GM18499 (cell line): ENCODE data around the gene ASTN1.

Experiments used
- ATAC-seq: cut with Tn5 transposase; IDR thresholded peaks from one replicate; pipeline ENCODE4 v1.9.1; 2021; ENCODE audit warnings: moderate number of reproducible peaks; ENCODE audit not compliant: insufficient read depth, unreplicated experiment

ASTN1 gene

DNA sequence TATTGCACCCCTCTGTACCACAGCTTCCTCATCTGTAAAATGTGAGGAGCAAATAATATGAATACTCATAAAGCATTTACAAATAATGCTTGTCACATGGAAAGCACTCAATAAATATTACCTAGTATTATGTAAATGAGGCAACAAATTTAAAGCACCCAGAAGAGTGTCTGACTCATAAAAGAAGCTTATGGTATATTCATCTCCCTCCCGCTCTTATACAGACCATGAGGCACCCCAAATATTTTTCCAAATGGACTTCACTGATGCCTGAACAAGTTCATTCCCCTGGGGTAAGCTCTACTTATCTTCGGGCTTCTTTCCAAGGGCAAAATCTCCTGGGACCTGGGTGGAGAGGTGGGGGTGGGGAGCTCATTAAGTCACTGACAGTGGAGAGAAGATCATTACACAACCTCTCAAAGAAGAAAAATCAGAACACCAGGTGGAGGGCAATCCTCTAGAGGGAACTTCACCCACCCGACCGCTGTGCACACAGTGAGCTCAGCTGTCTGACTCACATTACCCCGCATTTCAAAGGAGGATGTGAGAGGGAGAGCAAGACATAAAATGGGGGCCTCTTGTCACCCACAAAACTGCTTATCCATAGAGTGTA is 166.2 kb downstream of the ASTN1 start:
- no peak for ATAC-seq

DNA sequence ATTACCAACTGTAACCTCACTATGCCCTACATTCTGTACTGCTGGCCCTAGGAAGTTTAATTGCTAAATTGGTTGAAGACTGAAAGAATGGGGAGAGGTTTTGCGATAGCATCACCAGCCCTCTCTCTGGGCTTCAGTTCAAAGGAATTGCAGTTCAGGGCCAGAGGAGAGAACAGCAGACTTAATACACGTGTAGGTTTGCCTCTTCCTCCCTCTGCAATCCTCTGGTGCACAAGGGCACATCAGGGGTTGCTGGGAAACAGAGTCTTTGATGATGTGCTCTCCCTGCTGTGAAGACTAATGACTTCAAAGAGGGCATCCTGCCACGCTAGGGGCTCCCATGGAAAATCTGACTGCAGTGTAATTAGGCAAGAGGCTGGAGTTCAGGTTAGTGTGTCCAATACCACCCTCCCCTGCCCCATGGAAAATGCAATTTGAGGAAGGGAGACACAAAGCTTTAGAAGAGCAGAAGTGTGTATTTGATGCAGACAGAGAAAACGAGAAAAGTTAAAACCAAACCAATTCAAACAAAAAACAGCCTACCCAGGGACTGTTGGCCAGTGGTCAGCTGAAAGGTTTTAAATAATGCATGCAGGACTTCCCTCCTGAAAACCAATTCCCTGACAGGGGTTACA is 167.9 kb downstream of the ASTN1 start:
- ATAC-seq, result no peak

DNA sequence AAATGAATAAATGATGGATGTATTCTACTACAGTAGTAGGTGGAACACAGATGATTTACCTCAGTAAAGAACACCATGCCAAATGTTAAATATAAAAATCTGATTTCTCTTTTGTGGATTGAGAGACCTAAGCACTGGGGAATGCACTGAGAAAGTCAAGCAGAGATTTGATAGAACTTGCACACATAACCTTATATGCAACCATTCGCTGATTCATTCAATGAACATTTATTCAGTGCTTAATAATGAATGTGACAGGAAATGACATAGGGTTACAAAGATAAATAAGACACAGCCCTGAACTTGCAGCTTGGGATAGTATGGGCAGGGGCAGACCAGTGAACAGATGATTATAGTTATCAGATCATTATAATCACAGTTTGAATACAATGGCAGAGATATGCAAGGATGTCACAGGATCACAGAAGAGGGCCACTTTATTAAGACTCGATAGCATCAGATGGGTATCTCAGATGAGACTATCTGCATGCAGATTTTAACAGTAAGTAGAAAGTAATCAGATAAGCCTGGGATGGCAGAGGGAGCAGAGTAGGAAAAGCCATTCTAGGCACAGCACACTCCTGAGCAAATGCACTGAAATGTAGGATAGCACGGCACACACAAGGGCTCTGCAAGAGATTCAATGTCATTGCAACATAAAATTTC is 169.4 kb downstream of the ASTN1 start:
- no peak for ATAC-seq

DNA sequence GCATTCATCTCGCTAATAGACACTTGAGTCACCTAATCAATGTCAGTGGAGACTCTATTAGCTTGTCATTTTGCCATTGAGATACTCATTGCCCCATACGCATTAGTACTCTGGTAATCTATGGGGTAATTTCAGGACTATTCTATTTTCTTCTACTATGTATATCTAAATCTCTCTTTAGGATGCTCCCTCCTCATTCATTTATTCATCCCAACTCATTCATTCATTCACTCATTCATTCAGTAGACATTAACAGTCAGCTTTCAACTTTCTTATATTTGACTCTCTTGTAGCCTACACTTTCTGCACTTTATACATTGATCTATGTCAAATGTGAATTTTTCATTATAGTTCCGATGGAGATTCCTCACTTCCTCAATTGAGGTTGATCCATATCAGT is 170.9 kb downstream of the ASTN1 start:
- no peak for ATAC-seq

DNA sequence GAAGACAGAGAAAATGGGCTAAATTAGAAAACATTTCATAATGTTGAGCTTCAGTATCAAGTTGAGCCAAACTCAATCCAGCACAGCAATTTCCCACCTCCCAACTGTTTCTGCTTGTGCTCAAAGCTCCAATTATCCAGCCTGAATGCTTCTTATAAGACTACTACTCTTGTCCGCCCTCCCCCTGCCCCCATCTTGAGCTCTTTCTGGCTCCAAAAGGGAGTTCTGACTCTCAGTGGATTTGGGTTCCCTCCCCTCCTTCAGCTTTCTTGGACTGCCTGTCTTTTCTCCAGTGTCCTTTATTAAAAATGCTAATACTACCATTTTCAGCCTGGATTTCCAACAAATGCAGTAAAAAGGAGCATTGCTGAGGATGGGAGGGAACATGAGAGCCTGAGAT is 174.8 kb downstream of the ASTN1 start:
- ATAC-seq, result no peak

DNA sequence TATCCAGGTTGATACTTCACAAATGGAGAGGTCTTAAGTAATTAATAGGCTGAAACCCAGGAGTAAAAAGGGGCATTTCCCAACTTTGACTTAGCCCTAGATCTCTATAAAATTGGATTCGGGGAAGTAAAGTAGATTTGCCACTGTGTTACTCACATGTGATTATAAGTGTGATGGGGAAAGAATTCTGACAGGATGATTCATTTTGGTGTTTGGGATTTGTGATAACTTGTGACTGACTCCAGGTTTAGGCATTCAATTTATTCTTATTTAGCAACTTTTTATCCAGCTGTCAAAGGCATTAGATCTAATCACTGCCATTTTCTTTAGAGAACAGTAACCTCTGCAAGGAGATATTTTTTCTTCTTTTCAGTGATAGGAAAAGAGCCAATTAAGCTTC is 175.5 kb downstream of the ASTN1 start:
- no peak for ATAC-seq

DNA sequence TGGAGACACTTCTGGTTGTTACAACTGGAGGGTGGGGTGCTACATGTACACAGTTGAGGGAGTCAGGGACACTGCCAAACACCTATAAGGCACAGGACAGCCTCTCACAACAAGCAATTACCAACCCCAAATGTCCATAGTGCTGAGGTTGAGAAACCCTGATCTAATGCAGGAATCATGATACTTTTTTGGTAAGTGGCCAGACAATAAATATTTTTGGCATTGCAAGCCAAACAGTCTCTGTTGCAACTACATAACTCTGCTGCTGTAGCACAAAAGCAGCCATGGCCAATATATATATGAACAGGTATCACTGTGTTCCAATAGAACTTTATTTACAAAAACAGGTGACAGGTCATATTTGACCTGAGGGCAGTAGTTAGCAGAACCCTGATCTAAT is 177.5 kb downstream of the ASTN1 start:
- no peak for ATAC-seq

DNA sequence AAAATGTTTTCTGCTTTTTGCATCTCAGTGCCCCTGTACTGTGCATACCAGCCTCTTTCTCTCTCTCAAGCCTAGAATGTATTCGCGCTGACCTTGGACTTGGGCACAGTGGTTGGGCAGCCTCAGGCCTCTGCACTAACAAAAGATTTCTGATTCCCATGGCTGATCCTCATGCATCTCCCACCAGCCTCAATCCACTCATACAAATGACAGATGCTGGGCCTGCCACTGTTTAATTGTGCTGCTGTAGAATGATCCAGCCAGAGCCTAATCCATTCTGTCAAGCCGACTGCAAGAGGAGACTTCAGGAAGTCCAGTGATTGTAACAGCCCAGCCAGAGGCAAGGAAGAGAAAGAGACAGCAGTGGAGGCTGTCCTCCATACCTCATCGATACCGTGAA is 180.8 kb downstream of the ASTN1 start:
- no peak for ATAC-seq

DNA sequence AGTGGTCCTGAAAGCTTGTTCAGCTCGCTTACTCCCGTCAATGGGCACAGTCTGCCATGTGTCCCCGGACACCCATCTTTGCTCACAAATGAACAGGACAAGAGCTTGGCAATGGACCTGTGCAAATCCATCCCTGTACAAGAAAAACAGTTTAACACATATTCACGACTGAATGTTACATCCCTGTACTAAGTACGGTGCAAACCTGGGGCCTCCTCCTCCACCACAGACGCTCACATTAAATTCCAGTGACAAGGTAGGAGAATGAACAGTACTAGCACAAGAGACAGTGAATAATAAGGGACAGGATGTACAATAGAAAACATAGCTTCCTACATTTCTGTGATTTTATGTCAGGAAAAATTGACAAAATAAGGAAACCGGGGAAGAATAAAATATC is 187.7 kb downstream of the ASTN1 start:
- no peak for ATAC-seq

DNA sequence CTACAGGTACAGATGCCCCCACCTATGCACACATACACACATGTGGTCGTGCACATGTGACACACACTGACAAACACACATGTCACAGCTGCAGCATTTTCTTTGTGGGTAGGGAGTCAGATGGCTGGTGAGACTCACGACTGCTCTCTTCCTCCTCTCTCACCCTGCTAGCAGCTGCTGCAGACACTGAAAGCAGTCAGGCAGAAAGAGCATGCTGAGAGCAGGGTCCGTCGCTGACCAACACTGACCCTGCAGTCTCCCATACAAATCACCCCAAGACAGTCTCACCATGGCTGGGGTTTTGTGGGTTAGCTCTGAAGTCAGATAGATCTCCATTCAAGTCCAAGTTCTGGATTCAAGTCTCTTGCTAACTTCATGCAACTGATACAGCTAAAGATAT is 188.3 kb downstream of the ASTN1 start:
- no peak for ATAC-seq

DNA sequence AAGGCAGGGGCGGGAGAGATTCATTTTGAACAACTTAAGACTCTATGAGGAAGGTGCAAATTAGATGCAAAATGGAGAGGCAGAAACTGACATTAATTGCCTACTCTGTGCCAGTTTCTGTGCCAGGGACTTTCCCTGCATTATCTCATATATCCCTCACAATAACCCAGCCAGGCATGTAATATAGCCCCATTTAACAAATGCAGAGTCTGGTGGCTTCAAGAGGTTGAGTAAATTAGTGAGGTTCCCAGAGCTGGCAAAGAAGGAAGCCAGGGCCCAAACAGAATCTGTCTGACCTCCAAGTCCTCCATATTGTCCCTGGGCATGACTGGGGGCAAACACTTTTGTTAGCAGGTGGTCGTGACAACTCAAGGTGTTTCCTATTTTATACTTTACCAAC is 199.8 kb downstream of the ASTN1 start:
- ATAC-seq, result no peak

DNA sequence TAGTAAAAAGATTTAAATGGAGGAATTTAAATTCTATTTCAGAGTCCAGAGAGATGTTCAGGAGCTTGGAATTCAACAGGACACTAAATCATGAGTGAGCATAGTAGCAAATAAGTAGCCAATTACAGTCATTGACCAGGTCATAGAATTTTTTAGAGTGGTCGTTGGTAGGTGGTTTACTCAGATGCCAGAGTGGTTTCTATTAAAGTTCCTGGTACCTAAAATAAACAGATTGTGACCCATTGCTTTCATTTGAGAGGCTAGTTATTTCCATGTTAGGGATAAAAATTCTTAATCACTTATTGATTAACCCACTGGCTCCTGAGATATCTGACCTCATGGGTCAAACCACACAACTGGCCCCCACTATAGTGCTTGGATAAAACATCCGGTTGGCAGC is 201.3 kb downstream of the ASTN1 start:
- no peak for ATAC-seq

DNA sequence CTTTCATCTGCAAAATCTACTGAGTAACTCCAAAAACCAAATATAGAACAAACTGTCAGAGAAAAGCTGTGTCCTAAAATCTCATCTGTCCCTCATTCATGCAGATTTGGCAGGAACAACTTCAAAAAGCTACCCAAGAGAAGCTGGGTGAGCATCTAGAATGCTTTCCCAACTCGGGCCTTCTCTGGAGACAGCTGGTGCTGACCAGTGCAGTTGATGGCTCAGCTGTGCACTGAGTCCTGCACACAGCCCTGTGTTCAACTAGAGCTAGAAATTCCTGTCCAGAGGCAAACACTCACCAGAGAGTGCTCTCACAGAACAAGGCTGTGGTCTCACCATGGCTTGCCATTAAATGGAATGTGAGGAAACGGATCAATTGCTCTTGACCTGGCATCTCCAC is 202.8 kb downstream of the ASTN1 start:
- ATAC-seq, result no peak

DNA sequence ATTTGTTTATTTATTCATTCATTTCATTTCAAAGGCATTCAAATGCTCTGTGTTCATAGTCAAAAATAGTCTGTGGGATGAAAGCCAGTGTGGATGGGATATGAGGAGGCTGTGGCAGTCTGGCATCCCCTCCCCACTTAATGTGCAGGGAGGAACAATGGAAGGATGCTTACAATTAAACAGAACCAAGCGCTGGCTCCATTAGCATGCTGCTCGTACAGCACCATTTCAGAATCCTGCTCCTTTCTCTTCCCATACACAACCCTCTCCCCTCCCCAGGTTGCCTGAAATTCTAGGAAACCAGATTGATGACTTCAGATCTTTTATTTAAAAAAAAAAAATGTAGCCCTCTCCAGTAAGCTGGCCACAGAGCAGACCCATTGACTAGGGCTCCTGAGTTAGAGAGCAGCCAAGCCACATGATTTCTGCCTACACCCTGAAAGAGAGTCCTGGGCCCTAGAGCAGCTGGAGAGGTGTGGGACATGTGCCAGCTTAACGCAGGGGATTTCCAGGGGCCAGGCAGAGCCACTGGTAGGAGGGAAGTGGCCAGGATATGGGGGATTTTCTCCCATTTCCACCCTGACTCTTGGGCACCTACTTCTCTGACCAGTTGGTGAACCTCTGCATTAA is 205.2 kb downstream of the ASTN1 start:
- ATAC-seq, result no peak

DNA sequence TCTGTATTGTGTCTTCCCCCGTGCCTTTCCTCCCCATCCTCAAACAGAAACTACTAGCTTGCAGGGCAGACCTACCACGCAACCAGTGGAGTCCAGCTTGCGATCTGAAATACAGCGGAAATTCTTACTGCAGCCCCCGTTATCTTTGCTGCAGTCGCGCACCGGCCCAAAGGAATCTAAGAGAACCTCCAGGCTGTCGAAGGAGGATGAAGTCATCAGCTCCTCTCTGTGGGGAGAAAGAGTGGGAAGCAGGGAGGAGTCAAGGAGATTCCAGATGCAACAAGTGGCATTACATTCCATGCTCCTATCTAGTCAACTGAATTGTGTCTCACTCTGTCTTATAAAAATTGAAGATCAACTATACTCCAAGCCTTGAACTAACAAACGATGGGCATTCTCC is 206.9 kb downstream of the ASTN1 start:
- no peak for ATAC-seq

DNA sequence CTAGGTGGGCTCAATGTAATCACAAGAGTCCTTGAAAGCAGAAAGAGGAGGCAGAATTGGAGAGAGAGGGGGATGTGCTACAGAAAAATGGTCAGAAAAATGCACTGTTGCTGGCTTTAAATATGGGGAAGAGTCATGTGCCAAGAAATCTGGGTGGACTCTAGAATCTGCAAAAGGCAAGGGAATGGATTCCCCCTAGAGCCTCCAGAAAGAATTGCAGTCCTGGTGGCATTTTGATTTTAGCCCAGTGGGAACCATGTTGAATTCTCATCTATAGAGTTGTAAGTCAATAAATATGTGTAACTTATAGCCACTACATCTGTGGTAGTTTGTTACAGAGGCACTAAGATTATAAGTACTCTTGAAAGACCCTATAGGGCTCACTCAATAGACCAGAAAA is 210.3 kb downstream of the ASTN1 start:
- no peak for ATAC-seq

DNA sequence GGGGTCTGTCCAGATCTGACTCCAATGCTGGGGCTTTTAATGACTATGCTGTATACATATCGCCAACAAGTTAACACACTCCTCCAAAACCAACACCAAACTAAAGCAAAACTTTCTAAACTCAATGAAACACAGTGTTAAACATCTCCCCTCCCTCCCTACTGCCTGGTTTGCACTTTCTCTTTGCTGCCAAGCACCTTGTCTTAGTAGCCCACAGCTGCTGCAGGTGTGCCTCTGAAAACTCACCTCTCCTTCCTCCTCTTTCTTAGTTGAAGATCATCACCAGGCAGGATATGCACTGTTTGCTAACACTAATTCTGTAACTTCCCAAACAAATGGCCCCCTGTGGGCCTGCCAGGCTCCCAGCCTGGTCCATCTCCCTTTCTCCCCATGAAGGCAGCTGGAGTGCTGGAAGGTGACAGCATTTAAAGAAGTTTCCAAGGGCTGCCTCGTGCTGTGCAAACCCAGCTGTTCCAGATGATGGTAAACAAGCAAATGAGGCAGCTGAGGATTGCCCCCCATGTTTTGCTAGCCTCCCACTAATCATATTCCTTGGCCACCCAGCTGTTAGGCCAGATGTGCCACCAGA is 213.7 kb downstream of the ASTN1 start:
- no peak for ATAC-seq

DNA sequence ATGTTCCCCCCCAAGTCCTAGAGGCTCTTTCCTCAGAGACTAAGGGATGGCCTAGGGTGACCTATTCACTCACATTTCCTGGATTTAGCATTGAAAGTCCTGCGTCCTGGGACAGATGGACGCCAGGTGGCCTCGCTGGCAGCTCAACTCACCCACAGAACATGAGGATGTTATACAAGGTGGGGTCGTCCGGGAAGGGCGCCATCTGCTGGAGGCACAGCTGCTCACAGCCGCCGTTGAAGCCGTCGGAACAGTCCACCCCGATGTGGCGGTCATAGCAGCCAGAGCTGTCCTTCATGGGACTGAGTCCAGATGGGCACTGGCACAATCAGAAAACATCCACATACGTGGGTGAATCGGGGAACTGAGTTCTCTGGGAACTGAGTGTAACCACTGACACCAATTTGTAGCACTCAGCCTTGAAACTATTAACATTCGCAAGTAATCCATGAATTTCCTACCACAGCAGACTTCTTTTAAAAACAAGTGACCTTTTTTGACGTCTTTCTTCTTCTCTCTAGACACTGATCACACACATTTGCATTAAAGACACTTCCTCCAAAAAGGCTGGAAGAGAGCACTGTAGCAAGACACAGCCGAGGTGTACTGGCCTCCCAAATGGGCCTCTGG is 215.4 kb downstream of the ASTN1 start:
- ATAC-seq, result no peak

DNA sequence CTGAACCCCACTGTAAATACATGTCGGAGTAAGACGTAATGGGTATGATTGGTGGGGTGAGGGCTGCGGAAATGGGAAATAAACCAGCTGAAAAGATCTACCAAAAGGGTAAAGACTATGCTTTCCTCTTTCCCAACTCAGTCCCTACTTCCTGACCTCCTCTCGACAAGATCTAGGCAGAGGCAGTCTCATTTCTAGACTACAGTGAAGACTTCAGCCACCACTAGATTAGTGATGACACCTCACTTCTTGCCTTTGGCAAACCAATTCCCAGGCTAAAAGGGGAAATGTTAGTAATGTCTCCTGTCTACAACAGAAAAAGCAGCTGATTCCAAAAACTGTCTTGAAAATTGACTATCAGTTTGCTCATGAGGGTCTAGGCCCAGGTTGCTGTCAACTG is 219.9 kb downstream of the ASTN1 start:
- ATAC-seq, result no peak

DNA sequence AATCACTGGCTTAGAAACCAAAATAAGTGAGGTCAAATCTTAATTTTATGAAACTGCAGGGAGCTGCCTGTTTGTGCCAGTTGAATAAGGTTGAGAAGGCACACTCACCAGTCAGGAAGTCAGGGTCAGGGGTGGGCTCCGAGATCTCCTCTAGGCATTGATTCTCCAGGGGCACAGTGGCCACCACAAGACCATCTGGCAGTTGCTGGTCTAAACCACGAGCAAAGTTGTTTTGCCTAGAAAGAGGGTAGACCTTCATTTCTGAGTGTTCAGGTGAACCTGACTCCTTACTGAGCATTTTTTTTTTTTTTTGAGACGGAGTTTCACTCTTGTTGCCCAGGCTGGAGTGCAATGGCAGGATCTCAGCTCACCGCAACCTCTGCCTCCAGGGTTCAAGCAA is 220.7 kb downstream of the ASTN1 start:
- no peak for ATAC-seq

DNA sequence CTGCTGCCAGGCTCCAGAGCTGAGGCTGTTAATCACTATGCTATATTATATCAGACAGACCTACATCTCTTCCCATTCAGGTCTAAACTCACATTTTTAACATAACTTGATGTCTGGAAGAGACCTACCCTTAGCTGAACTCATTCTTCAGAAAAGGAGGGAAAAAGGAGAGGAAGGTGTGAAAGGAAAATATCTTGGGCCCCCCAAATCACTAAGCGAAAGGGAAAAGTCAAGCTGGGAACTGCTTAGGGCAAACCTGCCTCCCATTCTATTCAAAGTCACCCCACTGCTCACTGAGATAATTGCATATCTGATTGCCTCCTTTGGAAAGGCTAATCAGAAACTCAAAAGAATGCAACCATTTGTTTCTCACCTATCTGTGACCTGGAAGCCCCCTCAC is 222.2 kb downstream of the ASTN1 start:
- no peak for ATAC-seq
